HepG2 (cell line): Measurements from ENCODE around the gene KLHDC1.

ENCODE experiments used
- BCL6 ChIP-seq: IDR thresholded peaks from 2 replicates; pipeline ENCODE4 v1.6.1; 2016; ENCODE audit warnings: missing genetic modification reagents, missing compliant biosample characterization
- NFIC ChIP-seq: IDR thresholded peaks from 2 replicates; pipeline ENCODE4 v1.6.1; 2012; ENCODE audit warnings: mild to moderate bottlenecking, low read length, inconsistent platforms
- NFYB ChIP-seq: sonication (generic); formaldehyde crosslinking; IDR thresholded peaks from 2 replicates; pipeline ENCODE4 v1.4.0; 2020; ENCODE audit warnings: missing genetic modification reagents
- RAD51 ChIP-seq: fragments of 450-650 bp; IDR thresholded peaks from 2 replicates; pipeline ENCODE4 v1.6.1; 2016; ENCODE audit warnings: borderline replicate concordance
- SATB2 ChIP-seq: sonication (generic); formaldehyde crosslinking; IDR thresholded peaks from 2 replicates; pipeline ENCODE4 v1.5.0; 2020; ENCODE audit warnings: missing genetic modification reagents
- TAF1 ChIP-seq: sonication (generic); formaldehyde crosslinking; IDR thresholded peaks from 2 replicates; pipeline ENCODE4 v1.4.0; 2020; ENCODE audit warnings: missing genetic modification reagents
- ZNF367 ChIP-seq: sonication (generic); formaldehyde crosslinking; IDR thresholded peaks from 2 replicates; pipeline ENCODE4 v1.4.0; 2020; ENCODE audit warnings: missing genetic modification reagents, borderline replicate concordance
- ZNF563 ChIP-seq: sonication (generic); formaldehyde crosslinking; IDR thresholded peaks from 2 replicates; pipeline ENCODE4 v1.8.0; 2022; ENCODE audit warnings: mild to moderate bottlenecking, moderate library complexity, missing genetic modification reagents
- TF ChIP-seq, protein P1 (sequence below): sonication (generic); formaldehyde crosslinking; IDR thresholded peaks from 2 replicates; pipeline ENCODE4 v1.4.0; 2020; ENCODE audit warnings: missing genetic modification reagents, borderline replicate concordance

DNA sequence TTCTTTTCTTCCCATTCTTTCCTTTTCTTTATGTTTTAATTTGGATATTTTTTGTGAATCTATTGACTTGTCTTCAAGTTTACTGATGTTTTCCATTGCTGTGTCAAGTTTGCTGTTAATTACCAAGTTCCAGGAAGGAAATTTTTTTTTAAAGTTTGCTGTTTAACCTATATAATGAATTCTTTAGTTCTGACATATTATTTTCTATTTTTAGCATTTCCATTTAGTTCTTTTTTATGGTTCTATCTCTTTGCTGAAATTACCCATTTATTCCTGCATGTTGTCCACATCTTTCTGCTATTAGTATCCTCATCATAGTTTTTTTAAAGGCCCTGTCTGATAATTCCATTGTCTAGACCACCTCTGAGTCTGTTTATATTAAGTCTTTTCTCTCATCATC lies 27.8 kb downstream of the KLHDC1 start:
- no peak for TF ChIP-seq SATB2
- no peak for TF ChIP-seq RAD51
- TF ChIP-seq ZNF563 (CRISPR knock-in tag): no peak
- TF ChIP-seq NFYB (CRISPR knock-in tag): no peak
- TF ChIP-seq ZNF367: no peak
- no peak for TF ChIP-seq BCL6
- TF ChIP-seq TAF1 (CRISPR knock-in tag): no peak
- TF ChIP-seq NFIC: no peak
- TF ChIP-seq, protein P1, sequence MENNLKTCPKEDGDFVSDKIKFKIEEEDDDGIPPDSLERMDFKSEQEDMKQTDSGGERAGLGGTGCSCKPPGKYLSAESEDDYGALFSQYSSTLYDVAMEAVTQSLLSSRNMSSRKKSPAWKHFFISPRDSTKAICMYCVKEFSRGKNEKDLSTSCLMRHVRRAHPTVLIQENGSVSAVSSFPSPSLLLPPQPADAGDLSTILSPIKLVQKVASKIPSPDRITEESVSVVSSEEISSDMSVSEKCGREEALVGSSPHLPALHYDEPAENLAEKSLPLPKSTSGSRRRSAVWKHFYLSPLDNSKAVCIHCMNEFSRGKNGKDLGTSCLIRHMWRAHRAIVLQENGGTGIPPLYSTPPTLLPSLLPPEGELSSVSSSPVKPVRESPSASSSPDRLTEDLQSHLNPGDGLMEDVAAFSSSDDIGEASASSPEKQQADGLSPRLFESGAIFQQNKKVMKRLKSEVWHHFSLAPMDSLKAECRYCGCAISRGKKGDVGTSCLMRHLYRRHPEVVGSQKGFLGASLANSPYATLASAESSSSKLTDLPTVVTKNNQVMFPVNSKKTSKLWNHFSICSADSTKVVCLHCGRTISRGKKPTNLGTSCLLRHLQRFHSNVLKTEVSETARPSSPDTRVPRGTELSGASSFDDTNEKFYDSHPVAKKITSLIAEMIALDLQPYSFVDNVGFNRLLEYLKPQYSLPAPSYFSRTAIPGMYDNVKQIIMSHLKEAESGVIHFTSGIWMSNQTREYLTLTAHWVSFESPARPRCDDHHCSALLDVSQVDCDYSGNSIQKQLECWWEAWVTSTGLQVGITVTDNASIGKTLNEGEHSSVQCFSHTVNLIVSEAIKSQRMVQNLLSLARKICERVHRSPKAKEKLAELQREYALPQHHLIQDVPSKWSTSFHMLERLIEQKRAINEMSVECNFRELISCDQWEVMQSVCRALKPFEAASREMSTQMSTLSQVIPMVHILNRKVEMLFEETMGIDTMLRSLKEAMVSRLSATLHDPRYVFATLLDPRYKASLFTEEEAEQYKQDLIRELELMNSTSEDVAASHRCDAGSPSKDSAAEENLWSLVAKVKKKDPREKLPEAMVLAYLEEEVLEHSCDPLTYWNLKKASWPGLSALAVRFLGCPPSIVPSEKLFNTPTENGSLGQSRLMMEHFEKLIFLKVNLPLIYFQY (CRISPR knock-in tag): no peak
